GM23338 (cell line): ENCODE results near the gene ARHGAP11A.

Source experiments
- CREB1 ChIP-seq: fragments of 250-450 bp; sonication (Bioruptor Pico); IDR thresholded peaks from 2 replicates; pipeline ENCODE4 v1.5.0; 2020; ENCODE audit warnings: low read depth, mild to moderate bottlenecking, moderate library complexity
- CTCF ChIP-seq, 2 experiments: fragments of 200-600 bp in 1 of 2; sonication (generic) in 1 of 2; conservative IDR thresholded peaks; 2 replicates each; pipeline versions ENCODE4 v1.5.1 to v1.6.1; 2016 to 2017; ENCODE audit warnings: antibody characterized with exemption in 2 of 2, low read depth in 2 of 2, mild to moderate bottlenecking in 2 of 2, moderate library complexity in 1 of 2
- EZH2 ChIP-seq: fragments of 200-600 bp; sonication (generic); IDR thresholded peaks from one replicate; pipeline ENCODE4 v1.8.0; 2017; ENCODE audit warnings: antibody characterized with exemption, mild to moderate bottlenecking, low read depth; ENCODE audit not compliant: unreplicated experiment
- EZH2phosphoT487 ChIP-seq: fragments of 200-600 bp; sonication (generic); IDR thresholded peaks from one replicate; pipeline ENCODE4 v1.8.1; 2018; ENCODE audit warnings: antibody characterized with exemption; ENCODE audit not compliant: unreplicated experiment
- JUNB ChIP-seq: IDR thresholded peaks from one replicate; pipeline ENCODE4 v1.6.1; 2016; ENCODE audit warnings: antibody characterized with exemption; ENCODE audit not compliant: unreplicated experiment
- NANOG ChIP-seq: IDR thresholded peaks from 2 replicates; pipeline ENCODE4 v1.6.1; 2016; ENCODE audit warnings: antibody characterized with exemption, borderline replicate concordance
- POLR2AphosphoS5 ChIP-seq: IDR thresholded peaks from 2 replicates; pipeline ENCODE4 v1.6.1; 2016; ENCODE audit warnings: antibody characterized with exemption, low read depth
- REST ChIP-seq: IDR thresholded peaks from one replicate; pipeline ENCODE4 v1.6.1; 2018; ENCODE audit warnings: antibody characterized with exemption; ENCODE audit not compliant: unreplicated experiment
- STAT1 ChIP-seq: IDR thresholded peaks from one replicate; pipeline ENCODE4 v1.6.1; 2016; ENCODE audit warnings: antibody characterized with exemption; ENCODE audit not compliant: unreplicated experiment
- ZNF114 ChIP-seq: fragments of 250-450 bp; sonication (Bioruptor Pico); IDR thresholded peaks from 2 replicates; pipeline ENCODE4 v1.5.0; 2020; ENCODE audit warnings: mild to moderate bottlenecking, moderate library complexity
- ZNF331 ChIP-seq: fragments of 250-450 bp; sonication (Bioruptor Pico); IDR thresholded peaks from 2 replicates; pipeline ENCODE4 v1.5.0; 2020; ENCODE audit warnings: low read depth, mild to moderate bottlenecking, moderate library complexity
- TF ChIP-seq, protein P1 (sequence below): IDR thresholded peaks from 2 replicates; pipeline ENCODE4 v1.6.1; 2016; ENCODE audit warnings: antibody characterized with exemption

- TF ChIP-seq CTCF (conservative IDR thresholded peaks at IDR 0.05; ENCODE audit: low read depth in 2 of 2) (peak; percentile 3 to 37; a peak in 2 of 4 replicates), POLR2AphosphoS5 (no peak), REST (no peak), EZH2 (no peak), JUNB (no peak), EZH2phosphoT487 (no peak), CREB1 (CRISPR knock-in tag) (no peak), ZNF114 (CRISPR knock-in tag) (no peak), ZNF331 (no peak), STAT1 (no peak), NANOG (no peak)
- TF ChIP-seq, protein P1, sequence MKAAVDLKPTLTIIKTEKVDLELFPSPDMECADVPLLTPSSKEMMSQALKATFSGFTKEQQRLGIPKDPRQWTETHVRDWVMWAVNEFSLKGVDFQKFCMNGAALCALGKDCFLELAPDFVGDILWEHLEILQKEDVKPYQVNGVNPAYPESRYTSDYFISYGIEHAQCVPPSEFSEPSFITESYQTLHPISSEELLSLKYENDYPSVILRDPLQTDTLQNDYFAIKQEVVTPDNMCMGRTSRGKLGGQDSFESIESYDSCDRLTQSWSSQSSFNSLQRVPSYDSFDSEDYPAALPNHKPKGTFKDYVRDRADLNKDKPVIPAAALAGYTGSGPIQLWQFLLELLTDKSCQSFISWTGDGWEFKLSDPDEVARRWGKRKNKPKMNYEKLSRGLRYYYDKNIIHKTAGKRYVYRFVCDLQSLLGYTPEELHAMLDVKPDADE, result no peak
These were observed 64.0 kb downstream of the ARHGAP11A start for GRCh38 chr15:32679298-32679690.
